Activated T-cell treated with anti-CD3 and anti-CD28 coated beads, Interleukin-2, amount 50 U/mL, for 4 hours (primary cell): Measurements from ENCODE around the gene ZNF146. TPM values are rescaled to one million over a fixed set of nuclear protein-coding genes. Genes with fewer than 3 reads are reported as not detected.

Experiments used
- total RNA-seq, 3 donors: library from RNA; stranded (reverse); gene quantifications; one replicate each; pipeline ENCODE4 v1.2.1, GENCODE V29; 2021

The ZNF146 gene
- total RNA-seq, 3 donors from 2014 or later = 98.7 to 102 (median 101) TPM

Other genes starting within 250 kb of the ZNF146 start
- gene SDHAF1, start 219.9 kb upstream of the ZNF146 start, total RNA-seq = 10 to 100 TPM; 27.3 to 29.7 (median 28.0) TPM
- gene SYNE4, start 206.3 kb upstream of the ZNF146 start, total RNA-seq = 1 to 10 TPM in 2 of 3 donors, under 1 TPM in 1; 0.92 to 1.4 (median 1.2) TPM
- gene ALKBH6, start 200.9 kb upstream of the ZNF146 start, total RNA-seq = 10 to 100 TPM; 33.1 to 38.2 (median 36.1) TPM
- 1 to 10 TPM in 1 of 3 donors, under 1 TPM in 2; 0.33 to 1.4 (median 0.58) TPM for gene CLIP3, start 182.2 kb upstream of the ZNF146 start, total RNA-seq
- 1 to 10 TPM in 1 of 3 donors, under 1 TPM in 2; 0.76 to 1.2 (median 0.90) TPM for gene THAP8, start 160.8 kb upstream of the ZNF146 start, total RNA-seq
- gene WDR62, start 160.2 kb upstream of the ZNF146 start, total RNA-seq = 10 to 100 TPM; 10.3 to 14.6 (median 12.5) TPM
- not detected for gene OVOL3, start 104.0 kb upstream of the ZNF146 start, total RNA-seq
- 100 to 1,000 TPM; 139 to 165 (median 159) TPM for gene POLR2I, start 100.2 kb upstream of the ZNF146 start, total RNA-seq
- 100 to 1,000 TPM; 155 to 173 (median 157) TPM for gene TBCB, start 99.6 kb upstream of the ZNF146 start, total RNA-seq
- 100 to 1,000 TPM; 287 to 318 (median 313) TPM for gene CAPNS1, start 75.0 kb upstream of the ZNF146 start, total RNA-seq
- gene COX7A1, start 62.7 kb upstream of the ZNF146 start, total RNA-seq = not detected
- 1 to 10 TPM; 1.9 to 2.6 (median 2.5) TPM for gene ZNF565, start 441 bp upstream of the ZNF146 start, total RNA-seq
- 1 to 10 TPM in 1 of 3 donors, under 1 TPM in 2; 0.73 to 1.1 (median 0.82) TPM for gene ZFP14, start 164.1 kb downstream of the ZNF146 start, total RNA-seq
- gene ZFP82, start 203.5 kb downstream of the ZNF146 start, total RNA-seq = 1 to 10 TPM; 3.2 to 3.9 (median 3.3) TPM